SK-N-SH treated with all-trans-retinoic acid at 6 μM for 48 hours (cell line): ENCODE results near the gene ERP27.

Source experiments
- ATAC-seq: fragments of 200-7000 bp; cut with Tn5 transposase; 3 replicates; pipeline ENCODE4 v1.9.1; 2020; ENCODE audit warnings: mild to moderate bottlenecking, moderate library complexity
- ARNTL ChIP-seq: fragments of 450-650 bp; formaldehyde crosslinking; IDR thresholded peaks from 2 replicates; pipeline ENCODE4 v1.5.0; 2020; ENCODE audit warnings: low read depth, mild to moderate bottlenecking, moderate library complexity, borderline replicate concordance
- BACH2 ChIP-seq: fragments of 250-450 bp; sonication (Bioruptor Pico); IDR thresholded peaks from 2 replicates; pipeline ENCODE4 v1.9.0; 2021; ENCODE audit warnings: mild to moderate bottlenecking, borderline replicate concordance
- CREB5 ChIP-seq: fragments of 250-450 bp; sonication (Bioruptor Pico); IDR thresholded peaks from 2 replicates; pipeline ENCODE4 v1.5.1; 2020; ENCODE audit warnings: low read depth, mild to moderate bottlenecking, moderate library complexity
- CSDC2 ChIP-seq: fragments of 250-450 bp; sonication (Bioruptor Pico); IDR thresholded peaks from 2 replicates; pipeline ENCODE4 v1.5.0; 2020; ENCODE audit warnings: mild to moderate bottlenecking, moderate library complexity
- CSRNP3 ChIP-seq: fragments of 250-450 bp; sonication (Bioruptor Pico); IDR thresholded peaks from 2 replicates; pipeline ENCODE4 v1.5.1; 2021; ENCODE audit warnings: mild to moderate bottlenecking, moderate library complexity
- ESRRG ChIP-seq: fragments of 250-450 bp; sonication (Bioruptor Pico); IDR thresholded peaks from 2 replicates; pipeline ENCODE4 v1.6.1; 2021; ENCODE audit warnings: mild to moderate bottlenecking
- GLIS3 ChIP-seq: fragments of 250-450 bp; sonication (Bioruptor Pico); IDR thresholded peaks from 2 replicates; pipeline ENCODE4 v1.5.0; 2020; ENCODE audit warnings: mild to moderate bottlenecking, moderate library complexity
- ISL1 ChIP-seq: fragments of 250-450 bp; sonication (Bioruptor Pico); IDR thresholded peaks from 2 replicates; pipeline ENCODE4 v2.1.2; 2022; ENCODE audit warnings: mild to moderate bottlenecking, moderate library complexity
- OSR1 ChIP-seq: fragments of 250-450 bp; sonication (Bioruptor Pico); IDR thresholded peaks from 2 replicates; pipeline ENCODE4 v1.8.0; 2022; ENCODE audit warnings: moderate library complexity, mild to moderate bottlenecking, inconsistent platforms
- PATZ1 ChIP-seq: fragments of 250-450 bp; sonication (Bioruptor Pico); IDR thresholded peaks from 2 replicates; pipeline ENCODE4 v1.8.0; 2020; ENCODE audit warnings: mild to moderate bottlenecking, moderate library complexity, borderline replicate concordance
- POU6F1 ChIP-seq: fragments of 250-450 bp; sonication (Bioruptor Pico); IDR thresholded peaks from 2 replicates; pipeline ENCODE4 v1.8.0; 2021; ENCODE audit warnings: low read depth, mild to moderate bottlenecking, moderate library complexity, borderline replicate concordance
- PPARA ChIP-seq: fragments of 250-450 bp; sonication (Bioruptor Pico); IDR thresholded peaks from 2 replicates; pipeline ENCODE4 v1.5.0; 2020; ENCODE audit warnings: mild to moderate bottlenecking, borderline replicate concordance
- RARB ChIP-seq: fragments of 250-450 bp; sonication (Bioruptor Pico); IDR thresholded peaks from 2 replicates; pipeline ENCODE4 v1.8.0; 2021; ENCODE audit warnings: mild to moderate bottlenecking, moderate library complexity
- SNAI2 ChIP-seq: fragments of 250-450 bp; sonication (Bioruptor Pico); IDR thresholded peaks from 2 replicates; pipeline ENCODE4 v1.5.0; 2020; ENCODE audit warnings: mild to moderate bottlenecking, moderate library complexity
- TCF4 ChIP-seq: fragments of 250-450 bp; sonication (Bioruptor Pico); IDR thresholded peaks from 2 replicates; pipeline ENCODE4 v1.8.0; 2021; ENCODE audit warnings: mild to moderate bottlenecking, moderate library complexity, borderline replicate concordance
- TOX ChIP-seq: fragments of 250-450 bp; sonication (Bioruptor Pico); IDR thresholded peaks from 2 replicates; pipeline ENCODE4 v1.8.0; 2021; ENCODE audit warnings: mild to moderate bottlenecking, moderate library complexity, borderline replicate concordance
- TSHZ2 ChIP-seq: fragments of 250-450 bp; sonication (Bioruptor Pico); IDR thresholded peaks from 2 replicates; pipeline ENCODE4 v1.5.0; 2020; ENCODE audit warnings: mild to moderate bottlenecking, moderate library complexity
- ZC3H10 ChIP-seq: fragments of 250-450 bp; sonication (Bioruptor Pico); IDR thresholded peaks from 2 replicates; pipeline ENCODE4 v1.5.1; 2021; ENCODE audit warnings: mild to moderate bottlenecking, moderate library complexity
- ZFP3 ChIP-seq: fragments of 250-450 bp; sonication (Bioruptor Pico); IDR thresholded peaks from 2 replicates; pipeline ENCODE4 v1.5.0; 2020; ENCODE audit warnings: mild to moderate bottlenecking, moderate library complexity
- ZFP30 ChIP-seq: fragments of 450-650 bp; formaldehyde crosslinking; IDR thresholded peaks from 2 replicates; pipeline ENCODE4 v1.5.0; 2022; ENCODE audit warnings: mild to moderate bottlenecking, moderate library complexity
- ZNF70 ChIP-seq: fragments of 450-650 bp; formaldehyde crosslinking; IDR thresholded peaks from 2 replicates; pipeline ENCODE4 v1.5.0; 2020; ENCODE audit warnings: mild to moderate bottlenecking, moderate library complexity
- ZNF8 ChIP-seq: fragments of 450-650 bp; formaldehyde crosslinking; IDR thresholded peaks from 2 replicates; pipeline ENCODE4 v1.5.0; 2020; ENCODE audit warnings: mild to moderate bottlenecking, moderate library complexity

ERP27 gene

GRCh38 chr12:14984766-14985285, 46.5 kb upstream of the ERP27 start (continued):
- TF ChIP-seq PPARA (CRISPR knock-in tag), result no peak

GRCh38 chr12:14984036-14984435, 45.7 kb upstream of the ERP27 start:
- ATAC-seq, result no peak
- TF ChIP-seq ESRRG (CRISPR knock-in tag) (no peak), ZFP30 (CRISPR knock-in tag) (no peak), ISL1 (CRISPR knock-in tag) (no peak), ZNF70 (CRISPR knock-in tag) (no peak)

GRCh38 chr12:14982991-14983390, 44.7 kb upstream of the ERP27 start:
- TF ChIP-seq TOX (CRISPR knock-in tag), result no peak
- TF ChIP-seq RARB, result no peak
- TF ChIP-seq ESRRG (CRISPR knock-in tag), result no peak
- no peak for TF ChIP-seq BACH2 (CRISPR knock-in tag)
- TF ChIP-seq CSDC2 (CRISPR knock-in tag), result no peak
- TF ChIP-seq TCF4 (CRISPR knock-in tag), result no peak
- no peak for TF ChIP-seq POU6F1 (CRISPR knock-in tag)
- no peak for TF ChIP-seq SNAI2
- no peak for TF ChIP-seq ZNF70 (CRISPR knock-in tag)
- TF ChIP-seq CREB5 (CRISPR knock-in tag), result no peak
- no peak for TF ChIP-seq PATZ1 (CRISPR knock-in tag)
- no peak for TF ChIP-seq ZFP3 (CRISPR knock-in tag)

GRCh38 chr12:14982562-14982961, 44.2 kb upstream of the ERP27 start:
- no peak for ATAC-seq
- TF ChIP-seq ZFP3 (CRISPR knock-in tag), result no peak
- TF ChIP-seq PATZ1 (CRISPR knock-in tag), result no peak
- TF ChIP-seq RARB, result no peak
- TF ChIP-seq ZNF8 (CRISPR knock-in tag), result no peak
- no peak for TF ChIP-seq CSRNP3 (CRISPR knock-in tag)
- TF ChIP-seq ZC3H10 (CRISPR knock-in tag), result no peak

More at GRCh38 chr12:14982991-14983390, 44.7 kb upstream of the ERP27 start:
- no peak for ATAC-seq

GRCh38 chr12:14981049-14981448, 42.7 kb upstream of the ERP27 start:
- ATAC-seq, result no peak
- TF ChIP-seq ZFP3 (CRISPR knock-in tag) (no peak), TOX (CRISPR knock-in tag) (no peak), ISL1 (CRISPR knock-in tag) (no peak), RARB (no peak), POU6F1 (CRISPR knock-in tag) (no peak), OSR1 (CRISPR knock-in tag) (no peak), SNAI2 (no peak), GLIS3 (CRISPR knock-in tag) (no peak), TSHZ2 (CRISPR knock-in tag) (no peak), ARNTL (CRISPR knock-in tag) (no peak), TCF4 (CRISPR knock-in tag) (no peak), ZC3H10 (CRISPR knock-in tag) (no peak)
